Suppressor macrophage treated with lipopolysaccharide for 1 hour (primary cell): ENCODE data around the gene SMIM38.

Experiments
- DNase-seq, 3 donors: peaks; one replicate each; pipeline ENCODE4 v3.0.0-alpha.2; 2020 to 2022

The SMIM38 gene

DNA sequence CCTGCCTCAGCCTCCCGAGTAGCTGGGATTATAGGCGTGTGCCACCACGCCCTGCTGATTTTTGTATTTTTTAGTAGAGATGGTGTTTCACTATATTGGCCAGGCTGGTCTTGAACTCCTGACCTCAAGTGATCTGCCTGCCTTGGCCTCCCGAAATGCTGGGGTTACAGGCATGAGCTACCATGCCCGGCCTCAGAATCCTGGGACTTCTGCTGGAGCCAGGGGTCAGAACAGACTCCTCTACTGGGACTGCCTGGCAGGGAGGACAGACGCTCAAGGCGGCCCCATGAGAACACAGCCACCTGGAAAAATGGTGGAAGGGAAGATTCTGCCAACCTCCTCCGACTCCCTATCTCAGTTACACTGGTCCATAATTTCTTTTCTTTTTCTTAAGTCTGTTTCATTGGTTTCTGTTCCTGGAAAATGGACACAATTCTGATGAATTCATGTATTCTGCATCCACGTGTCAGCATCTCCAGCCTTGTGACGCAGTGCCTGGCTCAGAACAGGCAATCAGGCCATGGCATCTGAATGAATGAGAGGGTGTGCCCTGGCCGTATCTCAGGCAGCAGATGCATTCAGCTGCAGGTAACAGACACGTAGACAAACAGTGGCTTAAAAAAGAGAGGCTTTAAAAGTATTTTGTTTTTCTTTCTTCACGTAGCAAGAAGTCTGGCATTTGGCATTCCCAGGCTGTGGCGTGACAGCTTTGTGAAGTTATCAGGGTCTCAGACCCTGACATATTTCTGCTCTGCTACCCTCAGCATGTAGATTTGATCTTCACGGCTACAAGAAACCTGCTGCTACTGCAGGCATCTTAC lies 4.8 kb downstream of the SMIM38 start:
- no peak for DNase-seq

DNA sequence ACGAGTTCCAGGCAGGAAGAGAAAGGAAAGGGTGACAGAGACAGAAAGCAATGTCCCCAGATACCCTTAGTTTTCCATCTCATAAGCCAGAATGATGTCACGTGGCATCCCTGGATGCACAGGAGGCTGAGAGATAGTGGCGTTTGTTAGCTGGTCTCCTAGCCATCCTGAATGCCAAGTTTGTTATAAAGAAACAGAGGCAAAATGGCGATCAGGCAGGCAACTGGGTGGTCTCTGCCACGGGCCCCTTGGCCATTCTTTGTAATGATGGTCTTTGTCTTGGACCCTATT lies 5.3 kb downstream of the SMIM38 start:
- no peak for DNase-seq

DNA sequence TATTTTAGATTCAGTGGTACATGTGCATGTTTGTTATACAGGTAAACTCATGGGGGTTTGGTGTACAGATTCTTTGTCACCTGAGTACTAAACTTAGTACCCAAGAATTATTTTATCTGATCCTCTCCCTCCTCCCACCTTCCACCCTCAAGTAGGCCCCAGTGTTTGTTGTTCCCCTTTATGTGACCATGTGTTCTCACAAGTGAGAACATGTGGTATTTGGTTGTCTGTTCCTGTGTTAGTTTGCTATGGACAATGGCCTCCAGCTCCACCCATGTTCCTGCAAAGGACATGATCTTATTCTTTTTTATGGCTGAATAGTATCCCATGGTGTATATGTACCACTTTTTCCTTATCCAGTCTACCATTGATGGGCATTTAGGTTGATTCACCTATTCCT lies 6.8 kb downstream of the SMIM38 start:
- DNase-seq, result no peak

DNA sequence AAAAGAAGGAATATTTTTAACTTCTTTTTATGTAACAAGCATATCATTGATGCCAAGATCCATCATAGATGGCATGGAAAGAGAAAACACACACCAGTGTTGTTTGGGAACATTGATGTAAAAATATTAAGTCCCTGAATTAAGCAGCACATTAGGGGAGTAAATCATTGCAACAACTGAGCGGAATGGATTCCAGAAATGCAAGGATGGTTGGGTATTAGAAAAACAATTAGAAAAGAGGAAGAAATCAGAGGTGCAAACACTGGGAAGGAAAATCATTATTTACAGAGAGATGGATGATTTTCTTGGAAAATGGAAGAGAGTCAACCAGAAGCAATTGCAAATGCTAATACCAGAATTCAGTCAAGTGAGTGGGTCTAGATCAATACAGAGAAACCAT lies 8.1 kb downstream of the SMIM38 start:
- no peak for DNase-seq

DNA sequence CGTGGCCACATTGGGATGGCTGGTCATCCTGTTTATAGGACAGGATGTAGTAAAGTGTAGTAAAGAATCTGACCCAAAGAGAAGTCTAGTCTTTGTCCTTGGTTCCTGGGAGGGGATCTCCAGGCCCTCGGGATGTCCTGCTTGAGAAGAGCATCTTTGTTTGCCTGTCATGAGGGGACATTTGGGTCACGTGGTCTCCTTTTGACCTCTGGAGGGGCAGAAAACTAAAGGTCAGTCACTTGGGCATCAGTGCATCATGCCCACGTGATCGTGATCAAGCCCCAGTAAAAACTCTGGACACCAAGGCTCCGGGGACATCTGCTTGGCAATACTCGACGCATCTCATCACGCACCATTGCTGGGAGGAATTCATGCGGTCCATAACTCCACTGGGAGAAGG lies 9.1 kb downstream of the SMIM38 start:
- no peak for DNase-seq

GRCh38 chr11:69165775-69166174 lies 10.0 kb downstream of the SMIM38 start:
- DNase-seq, result no peak

GRCh38 chr11:69166218-69167115 lies 10.7 kb downstream of the SMIM38 start:
- peak; percentile 87 to 94 (median 93) for DNase-seq

- no peak for DNase-seq
Measured at GRCh38 chr11:69167130-69167915, 11.6 kb downstream of the SMIM38 start.

GRCh38 chr11:69167916-69168691 lies 12.4 kb downstream of the SMIM38 start:
- DNase-seq, result peak in 1 of 3 donors; percentile 14

DNA sequence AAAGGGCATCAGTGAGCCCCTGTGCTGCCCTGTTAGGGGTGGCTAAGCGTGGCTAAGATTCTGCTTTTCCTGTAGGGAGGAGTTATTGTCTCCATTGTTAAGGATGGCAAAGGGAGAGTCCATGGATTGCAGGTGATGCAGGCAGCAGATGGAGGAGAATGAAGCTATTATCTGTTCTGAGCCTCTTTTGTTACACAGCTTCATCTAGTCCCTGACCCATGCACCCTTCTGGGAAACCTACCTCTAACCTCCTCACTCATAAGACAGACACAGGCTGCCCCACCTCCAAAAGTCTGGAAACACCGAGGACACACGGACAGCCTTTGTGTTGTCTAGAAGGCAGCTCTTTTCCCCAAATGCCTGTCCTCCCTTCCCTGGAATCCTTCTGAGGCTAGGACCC lies 13.7 kb downstream of the SMIM38 start:
- DNase-seq, result no peak

DNA sequence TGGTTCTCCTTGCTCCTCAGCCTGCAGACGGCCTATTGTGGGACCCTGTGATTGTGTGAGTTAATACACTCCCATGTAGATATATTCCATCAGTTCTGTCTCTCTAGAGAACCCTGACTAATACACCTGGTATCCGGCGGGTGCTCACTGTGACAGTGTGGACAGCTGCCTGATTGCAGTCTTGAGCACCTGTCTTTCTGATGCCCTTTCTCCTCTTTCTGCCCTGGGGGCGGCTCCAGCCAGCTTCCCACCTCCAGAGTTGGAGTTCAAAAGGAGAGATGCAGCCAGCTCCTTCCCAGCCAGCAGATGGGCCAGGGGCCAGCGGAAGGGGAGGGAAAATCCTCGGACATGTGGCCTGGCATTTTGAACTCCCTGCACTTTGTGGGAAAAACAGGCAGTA lies 15.0 kb downstream of the SMIM38 start:
- no peak for DNase-seq

DNA sequence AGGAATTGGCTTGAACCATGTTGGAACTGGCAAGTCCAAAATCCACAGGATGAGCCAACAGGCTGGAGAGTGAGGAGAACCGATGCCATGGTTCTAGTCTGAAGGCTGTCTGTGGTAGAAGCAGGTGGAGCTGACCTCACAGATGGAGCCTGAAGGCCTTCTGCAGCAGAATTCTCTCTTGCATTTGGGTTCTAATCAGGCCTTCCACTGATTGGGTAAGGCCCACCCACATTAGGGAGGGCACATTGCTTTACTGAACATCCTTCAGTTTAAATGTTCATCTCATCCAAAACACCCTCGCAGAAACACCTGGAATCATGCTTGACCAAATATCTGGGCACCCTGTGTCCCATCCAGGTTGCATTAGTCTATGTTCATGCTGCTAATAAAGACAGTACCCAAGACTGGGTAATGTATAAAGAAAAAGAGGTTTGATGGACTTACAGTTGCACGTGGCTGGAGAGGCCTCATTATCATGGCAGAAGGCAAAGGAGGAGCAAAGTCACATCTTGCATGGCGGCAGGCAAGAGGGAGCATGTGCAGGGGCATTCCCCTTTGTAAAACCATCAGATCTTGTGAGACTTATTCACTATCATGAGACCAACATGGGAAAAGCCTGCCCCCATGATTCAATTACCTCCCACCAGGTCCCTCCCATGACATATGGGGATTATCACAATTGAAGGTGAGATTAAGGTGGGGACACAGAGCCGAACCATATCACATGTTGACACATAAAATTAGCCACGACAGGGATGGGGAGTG lies 15.9 kb downstream of the SMIM38 start:
- DNase-seq, result peak; percentile 48 to 54 (median 50)

DNA sequence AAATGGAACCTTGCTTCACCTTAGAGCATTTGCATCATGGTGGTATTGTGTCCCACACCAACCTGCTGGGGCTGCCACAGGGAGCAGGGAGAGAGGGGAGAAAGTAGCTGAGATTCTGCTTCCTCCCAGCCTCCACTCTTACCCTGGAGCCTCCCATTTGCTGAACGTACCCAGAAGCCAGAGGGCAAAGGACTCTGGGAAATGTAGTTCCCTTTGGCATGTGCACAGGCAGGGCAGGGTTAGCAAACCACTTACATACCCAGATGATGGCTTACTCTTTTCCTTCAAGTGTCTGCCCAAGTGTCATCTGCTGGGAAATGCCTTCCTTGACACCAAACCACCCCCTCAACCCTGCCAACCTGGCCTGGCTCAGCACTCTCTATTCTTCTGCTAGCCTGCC lies 16.9 kb downstream of the SMIM38 start:
- DNase-seq, result peak; percentile 46 to 59 (median 57)

GRCh38 chr11:69173331-69173730 lies 17.6 kb downstream of the SMIM38 start:
- DNase-seq, result no peak

GRCh38 chr11:69173925-69174581 lies 18.3 kb downstream of the SMIM38 start:
- no peak for DNase-seq

DNA sequence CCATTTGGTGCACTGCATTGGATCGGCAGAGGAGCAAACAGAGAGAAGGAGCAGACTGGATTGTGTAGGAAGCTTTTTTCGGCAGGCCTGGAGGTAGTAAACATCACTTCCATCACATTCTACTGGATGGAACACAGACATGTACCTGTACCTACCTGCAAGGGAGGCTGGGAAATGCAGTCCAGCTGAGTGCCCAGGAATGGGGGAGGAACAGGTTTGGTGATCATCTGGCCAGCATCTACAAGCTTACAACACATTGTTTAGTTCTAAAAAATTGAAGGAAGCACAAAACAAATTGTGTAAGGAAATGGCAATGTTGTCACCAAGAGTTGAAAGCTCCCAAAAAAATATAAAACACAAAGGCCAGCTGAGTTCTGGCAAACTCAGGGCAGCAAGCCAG lies 19.1 kb downstream of the SMIM38 start:
- DNase-seq, result no peak

GRCh38 chr11:69178819-69179482 lies 23.2 kb downstream of the SMIM38 start:
- no peak for DNase-seq

DNA sequence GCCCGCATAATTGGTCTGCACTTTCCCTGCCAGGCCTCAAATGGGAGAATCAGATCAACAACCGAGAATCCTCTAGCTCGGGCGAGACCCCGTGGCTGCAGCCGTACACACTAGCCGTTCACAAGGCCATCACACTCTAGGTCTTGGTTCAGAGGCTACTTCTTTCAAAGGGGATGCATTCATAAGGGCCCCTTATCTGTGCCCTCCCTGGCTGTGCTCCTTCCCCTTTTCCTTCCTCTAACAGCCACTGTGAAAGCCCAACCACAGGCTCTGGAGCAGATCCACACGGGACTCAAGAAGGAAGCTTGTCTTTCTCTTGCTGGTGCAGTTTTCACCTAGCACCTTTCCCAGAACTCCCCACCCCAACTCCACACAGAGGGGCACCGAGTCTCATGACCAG lies 24.5 kb downstream of the SMIM38 start:
- peak in 2 of 3 donors; percentile 14 to 28 for DNase-seq

DNA sequence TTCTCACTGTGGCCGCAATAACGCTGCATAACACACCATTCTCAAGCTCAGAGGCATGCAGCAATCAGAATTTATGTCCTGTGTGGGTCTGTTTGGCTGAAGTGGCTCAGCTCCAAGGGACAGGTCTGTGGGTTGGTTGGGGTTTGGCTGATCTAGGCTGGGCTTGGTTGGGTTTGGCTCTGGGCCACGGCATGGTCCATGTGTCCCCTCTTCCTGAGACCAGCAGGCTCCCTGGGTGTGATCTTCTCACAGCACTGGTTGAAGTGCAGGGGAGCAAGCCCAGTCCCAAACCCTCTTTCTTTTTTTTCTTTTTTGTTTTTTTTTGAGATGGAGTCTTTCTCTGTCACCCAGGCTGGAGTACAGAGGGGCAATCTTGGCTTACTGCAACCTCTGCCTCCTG lies 25.0 kb downstream of the SMIM38 start:
- no peak for DNase-seq

GRCh38 chr11:69183613-69184012 lies 27.9 kb downstream of the SMIM38 start:
- no peak for DNase-seq
